GM21723 (cell line): ENCODE measurements around the gene UNC79.
"Not testable (repeated sequence)": the region's sequence is repeated elsewhere in the genome, so short reads cannot be mapped to it uniquely, and the experiment has no call there.

Experiments
- ATAC-seq: cut with Tn5 transposase; IDR thresholded peaks from one replicate; pipeline ENCODE4 v1.9.1; 2021; ENCODE audit warnings: mild to moderate bottlenecking, moderate library complexity; ENCODE audit not compliant: unreplicated experiment

The UNC79 gene

GRCh38 chr14:93493054-93493453, 62.3 kb downstream of the UNC79 start:
- ATAC-seq: no peak

- not testable (repeated sequence) for ATAC-seq
Measured at GRCh38 chr14:93493622-93494021, 62.9 kb downstream of the UNC79 start.

GRCh38 chr14:93496856-93497741, 66.4 kb downstream of the UNC79 start:
- no peak for ATAC-seq

- ATAC-seq: no peak
Measured at GRCh38 chr14:93510056-93510455, 79.3 kb downstream of the UNC79 start.

GRCh38 chr14:93511001-93511400, 80.3 kb downstream of the UNC79 start:
- ATAC-seq: no peak

- ATAC-seq: no peak
Measured at GRCh38 chr14:93520053-93520607, 89.4 kb downstream of the UNC79 start.

- no peak for ATAC-seq
Measured at GRCh38 chr14:93522221-93522620, 91.5 kb downstream of the UNC79 start.

GRCh38 chr14:93525216-93525615, 94.5 kb downstream of the UNC79 start:
- not testable (repeated sequence) for ATAC-seq

- no peak for ATAC-seq
Measured at GRCh38 chr14:93525696-93526451, 95.1 kb downstream of the UNC79 start.

GRCh38 chr14:93527203-93527607, 96.5 kb downstream of the UNC79 start:
- no peak for ATAC-seq

- ATAC-seq: no peak
Measured at GRCh38 chr14:93528884-93529558, 98.3 kb downstream of the UNC79 start.

- ATAC-seq: no peak
Measured at GRCh38 chr14:93531644-93532043, 100.9 kb downstream of the UNC79 start.

GRCh38 chr14:93532541-93532940, 101.8 kb downstream of the UNC79 start:
- no peak for ATAC-seq

- ATAC-seq: no peak
Measured at GRCh38 chr14:93533437-93533836, 102.7 kb downstream of the UNC79 start.

- ATAC-seq: peak; percentile 69
Measured at GRCh38 chr14:93533842-93534241, 103.1 kb downstream of the UNC79 start.

- no peak for ATAC-seq
Measured at GRCh38 chr14:93535537-93535936, 104.8 kb downstream of the UNC79 start.

GRCh38 chr14:93536945-93537344, 106.2 kb downstream of the UNC79 start:
- no peak for ATAC-seq

- ATAC-seq: no peak
Measured at GRCh38 chr14:93537951-93538350, 107.2 kb downstream of the UNC79 start.

GRCh38 chr14:93538413-93538812, 107.7 kb downstream of the UNC79 start:
- ATAC-seq: no peak

GRCh38 chr14:93540235-93540634, 109.5 kb downstream of the UNC79 start:
- no peak for ATAC-seq

GRCh38 chr14:93543766-93544165, 113.0 kb downstream of the UNC79 start:
- ATAC-seq: no peak
